ENCODE results near the gene KITLG.

GRCh38 chr12:88624911-88625310, 44.6 kb upstream of the KITLG start:
- TF ChIP-seq CTCF (IDR thresholded peaks at IDR 0.05) (no peak), MAZ (IDR thresholded peaks at IDR 0.05; ENCODE audit: borderline replicate concordance, low read depth, low read length) (no peak), ESRRA (IDR thresholded peaks at IDR 0.05; ENCODE audit: borderline replicate concordance, low read length) (no peak), POLR2A (IDR thresholded peaks at IDR 0.05; ENCODE audit: low read length) (no peak)
